ENCODE measurements around the gene ZC3HAV1L. TPM values are rescaled to one million over a fixed set of nuclear protein-coding genes. Genes with fewer than 3 reads are reported as not detected.
A peak's percentile ranks its signal among the peaks of the same experiment; 100 is the strongest.
"Not testable (repeated sequence)": the region's sequence is repeated elsewhere in the genome, so short reads cannot be mapped to it uniquely, and the experiment has no call there.

Gene ZC3HAV1L
- total RNA-seq, 1 experiment from 2014 or later, result 27.3 TPM

DNA sequence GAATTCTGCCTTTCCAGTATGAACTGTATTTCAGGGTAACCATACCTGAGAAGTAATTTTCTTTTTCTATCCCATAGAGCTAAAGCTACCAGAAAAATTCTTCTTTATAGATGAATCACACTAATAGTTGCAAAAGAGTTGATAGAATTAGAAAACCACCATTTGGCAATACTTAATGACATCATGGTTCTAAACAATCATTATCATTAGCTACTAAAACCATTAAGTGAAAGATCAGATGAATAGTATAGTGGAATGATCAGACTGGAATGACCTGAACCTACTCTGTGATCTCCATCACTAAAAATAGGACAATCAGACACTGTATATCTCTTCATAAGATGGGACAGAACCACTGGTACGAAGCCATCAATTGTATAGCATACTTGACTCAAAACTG lies 19.8 kb upstream of the ZC3HAV1L start:
- intact Hi-C loops (cut with micrococcal nuclease; ENCODE audit: unreplicated experiment) (no loop called here), in situ Hi-C loops (cut with HindIII; ENCODE audit: low pct_unique_long_range_greater_than_20kb, low sequenced_read_pairs) (no loop called here)
- H3K36me3 ChIP-seq (ENCODE audit: control insufficient read depth, insufficient read depth, low read length), result peaks cover 20% of the 10 kb centered on the region; the same call in 1 of the 2 replicates
- POLR2A ChIA-PET, result no interaction called here
- no peak overlapping the region for H3K4me3 ChIP-seq (ENCODE audit: low read depth in 2 of 2, low read length in 2 of 2)
- H3K27ac ChIP-seq (ENCODE audit: low read length), result no peak overlapping the region
- CTCF ChIA-PET, result no interaction called here
- TF ChIP-seq, protein P1, sequence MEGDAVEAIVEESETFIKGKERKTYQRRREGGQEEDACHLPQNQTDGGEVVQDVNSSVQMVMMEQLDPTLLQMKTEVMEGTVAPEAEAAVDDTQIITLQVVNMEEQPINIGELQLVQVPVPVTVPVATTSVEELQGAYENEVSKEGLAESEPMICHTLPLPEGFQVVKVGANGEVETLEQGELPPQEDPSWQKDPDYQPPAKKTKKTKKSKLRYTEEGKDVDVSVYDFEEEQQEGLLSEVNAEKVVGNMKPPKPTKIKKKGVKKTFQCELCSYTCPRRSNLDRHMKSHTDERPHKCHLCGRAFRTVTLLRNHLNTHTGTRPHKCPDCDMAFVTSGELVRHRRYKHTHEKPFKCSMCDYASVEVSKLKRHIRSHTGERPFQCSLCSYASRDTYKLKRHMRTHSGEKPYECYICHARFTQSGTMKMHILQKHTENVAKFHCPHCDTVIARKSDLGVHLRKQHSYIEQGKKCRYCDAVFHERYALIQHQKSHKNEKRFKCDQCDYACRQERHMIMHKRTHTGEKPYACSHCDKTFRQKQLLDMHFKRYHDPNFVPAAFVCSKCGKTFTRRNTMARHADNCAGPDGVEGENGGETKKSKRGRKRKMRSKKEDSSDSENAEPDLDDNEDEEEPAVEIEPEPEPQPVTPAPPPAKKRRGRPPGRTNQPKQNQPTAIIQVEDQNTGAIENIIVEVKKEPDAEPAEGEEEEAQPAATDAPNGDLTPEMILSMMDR (IDR thresholded peaks at IDR 0.05), result no peak
- TF ChIP-seq, protein P2, sequence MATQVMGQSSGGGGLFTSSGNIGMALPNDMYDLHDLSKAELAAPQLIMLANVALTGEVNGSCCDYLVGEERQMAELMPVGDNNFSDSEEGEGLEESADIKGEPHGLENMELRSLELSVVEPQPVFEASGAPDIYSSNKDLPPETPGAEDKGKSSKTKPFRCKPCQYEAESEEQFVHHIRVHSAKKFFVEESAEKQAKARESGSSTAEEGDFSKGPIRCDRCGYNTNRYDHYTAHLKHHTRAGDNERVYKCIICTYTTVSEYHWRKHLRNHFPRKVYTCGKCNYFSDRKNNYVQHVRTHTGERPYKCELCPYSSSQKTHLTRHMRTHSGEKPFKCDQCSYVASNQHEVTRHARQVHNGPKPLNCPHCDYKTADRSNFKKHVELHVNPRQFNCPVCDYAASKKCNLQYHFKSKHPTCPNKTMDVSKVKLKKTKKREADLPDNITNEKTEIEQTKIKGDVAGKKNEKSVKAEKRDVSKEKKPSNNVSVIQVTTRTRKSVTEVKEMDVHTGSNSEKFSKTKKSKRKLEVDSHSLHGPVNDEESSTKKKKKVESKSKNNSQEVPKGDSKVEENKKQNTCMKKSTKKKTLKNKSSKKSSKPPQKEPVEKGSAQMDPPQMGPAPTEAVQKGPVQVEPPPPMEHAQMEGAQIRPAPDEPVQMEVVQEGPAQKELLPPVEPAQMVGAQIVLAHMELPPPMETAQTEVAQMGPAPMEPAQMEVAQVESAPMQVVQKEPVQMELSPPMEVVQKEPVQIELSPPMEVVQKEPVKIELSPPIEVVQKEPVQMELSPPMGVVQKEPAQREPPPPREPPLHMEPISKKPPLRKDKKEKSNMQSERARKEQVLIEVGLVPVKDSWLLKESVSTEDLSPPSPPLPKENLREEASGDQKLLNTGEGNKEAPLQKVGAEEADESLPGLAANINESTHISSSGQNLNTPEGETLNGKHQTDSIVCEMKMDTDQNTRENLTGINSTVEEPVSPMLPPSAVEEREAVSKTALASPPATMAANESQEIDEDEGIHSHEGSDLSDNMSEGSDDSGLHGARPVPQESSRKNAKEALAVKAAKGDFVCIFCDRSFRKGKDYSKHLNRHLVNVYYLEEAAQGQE (IDR thresholded peaks at IDR 0.05; ENCODE audit: insufficient read depth in 1 of 2, low read depth in 2 of 2, low read length in 1 of 2), result no peak
- TF ChIP-seq SIN3A (IDR thresholded peaks at IDR 0.05; ENCODE audit: borderline replicate concordance, insufficient read depth, low read depth, low read length), result no peak
- TF ChIP-seq POLR2AphosphoS5 (IDR thresholded peaks at IDR 0.05; ENCODE audit: low read depth, low read length), result no peak
- TF ChIP-seq TCF7L2 (IDR thresholded peaks at IDR 0.05; ENCODE audit: low read depth, low read length), result no peak
- no peaks in the 10 kb centered on the region for H3K4me1 ChIP-seq (ENCODE audit: control insufficient read depth, insufficient read depth, low read length)
- ATAC-seq (no peak), DNase-seq (ENCODE audit: low read depth, low spot score) (no peak)
- H3K9me3 ChIP-seq (ENCODE audit: control insufficient read depth, insufficient read depth, low read depth, low read length), result no peaks in the 10 kb centered on the region
- no TSS peak for BruUV-seq (replicated peaks)
- no peaks in the 10 kb centered on the region for H3K27me3 ChIP-seq (ENCODE audit: control insufficient read depth, insufficient read depth, low read length)

DNA sequence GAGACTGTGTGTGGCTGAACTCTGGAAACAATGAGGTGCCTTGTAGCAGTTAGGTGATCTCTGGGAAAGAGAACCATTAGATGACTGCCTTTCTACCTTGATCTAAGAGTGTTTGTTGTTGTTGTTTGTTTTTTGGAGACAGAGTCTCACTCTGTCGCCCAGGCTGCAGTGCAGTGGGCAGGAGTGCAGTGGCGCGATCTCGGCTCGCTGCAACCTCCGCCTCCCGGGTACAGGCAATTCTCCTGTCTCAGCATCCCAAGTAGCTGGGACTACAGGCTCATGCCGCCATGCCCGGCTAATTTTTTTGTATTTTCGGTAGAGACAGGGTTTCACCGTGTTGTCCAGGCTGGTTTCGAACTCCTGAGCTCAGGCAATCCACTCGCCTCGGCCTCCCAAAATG lies 18.8 kb upstream of the ZC3HAV1L start:
- peaks cover 17% of the 10 kb centered on the region; the same call in 1 of the 2 replicates for H3K36me3 ChIP-seq (ENCODE audit: control insufficient read depth, insufficient read depth, low read length)
- POLR2A ChIA-PET; BruUV-seq (replicated peaks); intact Hi-C loops (cut with micrococcal nuclease; ENCODE audit: unreplicated experiment); CTCF ChIA-PET; H3K27ac ChIP-seq (ENCODE audit: low read length); H3K4me3 ChIP-seq (ENCODE audit: low read depth in 2 of 2, low read length in 2 of 2); in situ Hi-C loops (cut with HindIII; ENCODE audit: low pct_unique_long_range_greater_than_20kb, low sequenced_read_pairs); ATAC-seq; H3K9me3 ChIP-seq (ENCODE audit: control insufficient read depth, insufficient read depth, low read depth, low read length); H3K4me1 ChIP-seq (ENCODE audit: control insufficient read depth, insufficient read depth, low read length); DNase-seq (ENCODE audit: low read depth, low spot score); H3K27me3 ChIP-seq (ENCODE audit: control insufficient read depth, insufficient read depth, low read length): not testable (repeated sequence)

DNA sequence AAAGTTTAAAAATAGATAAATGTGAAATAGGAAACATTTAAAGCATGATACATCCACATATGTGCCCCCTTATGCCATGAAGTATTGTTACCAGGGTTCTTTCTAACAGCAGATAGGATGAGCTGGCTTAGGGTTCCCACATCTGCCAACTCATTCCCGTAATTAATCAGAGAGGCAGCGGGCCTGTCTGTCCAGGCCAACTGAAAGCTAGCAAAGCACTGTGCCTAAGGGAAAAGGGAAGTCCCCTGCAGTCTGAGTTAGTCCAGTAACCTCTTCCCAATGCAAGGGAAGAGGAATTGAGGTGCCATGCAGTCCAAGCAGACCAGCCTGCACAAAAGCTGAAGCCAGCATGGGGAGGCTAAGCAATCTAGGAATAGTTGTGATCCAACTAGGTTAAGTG lies 18.3 kb upstream of the ZC3HAV1L start:
- 0 out of 2 replicates have a peak, but pooled peaks have one; percentile 48 for ATAC-seq
- no peaks in the 10 kb centered on the region for H3K27me3 ChIP-seq (ENCODE audit: control insufficient read depth, insufficient read depth, low read length)
- DNase-seq (ENCODE audit: low read depth, low spot score), result no peak
- no peaks in the 10 kb centered on the region for H3K9me3 ChIP-seq (ENCODE audit: control insufficient read depth, insufficient read depth, low read depth, low read length)
- in situ Hi-C loops (cut with HindIII; ENCODE audit: low pct_unique_long_range_greater_than_20kb, low sequenced_read_pairs), result no loop called here
- no peak for TF ChIP-seq SIN3A (IDR thresholded peaks at IDR 0.05; ENCODE audit: borderline replicate concordance, insufficient read depth, low read depth, low read length)
- TF ChIP-seq, protein P2 (IDR thresholded peaks at IDR 0.05; ENCODE audit: insufficient read depth in 1 of 2, low read depth in 2 of 2, low read length in 1 of 2), result no peak
- TF ChIP-seq POLR2AphosphoS5 (IDR thresholded peaks at IDR 0.05; ENCODE audit: low read depth, low read length), result no peak
- TF ChIP-seq TCF7L2 (IDR thresholded peaks at IDR 0.05; ENCODE audit: low read depth, low read length), result no peak
- TF ChIP-seq, protein P1 (IDR thresholded peaks at IDR 0.05), result no peak
- no peak overlapping the region for H3K27ac ChIP-seq (ENCODE audit: low read length)
- peaks cover 17% of the 10 kb centered on the region; the same call in 1 of the 2 replicates for H3K36me3 ChIP-seq (ENCODE audit: control insufficient read depth, insufficient read depth, low read length)
- no TSS peak for BruUV-seq (replicated peaks)
- no peak overlapping the region for H3K4me3 ChIP-seq (ENCODE audit: low read depth in 2 of 2, low read length in 2 of 2)
- intact Hi-C loops (cut with micrococcal nuclease; ENCODE audit: unreplicated experiment), result no loop called here
- CTCF ChIA-PET, result no interaction called here
- POLR2A ChIA-PET, result no interaction called here
- no peaks in the 10 kb centered on the region for H3K4me1 ChIP-seq (ENCODE audit: control insufficient read depth, insufficient read depth, low read length)
